GM12865 (cell line): ENCODE data around the gene CPTP.
A peak's percentile ranks its signal among the peaks of the same experiment; 100 is the strongest.

Experiments used
- DNase-seq: peaks from one replicate; pipeline ENCODE4 v3.0.0; 2010; ENCODE audit warnings: low read depth
- H3K4me3 ChIP-seq: 2 replicates; pipeline ENCODE4 v1.5.1; 2011; ENCODE audit warnings: mild to moderate bottlenecking, low read depth, low read length, control low read depth
- TF ChIP-seq, protein P1 (sequence below): IDR thresholded peaks from 2 replicates; pipeline ENCODE4 v1.5.1; 2011; ENCODE audit warnings: low read length, control low read depth, low read depth, inconsistent platforms; ENCODE audit not compliant: insufficient read depth; ENCODE audit errors: missing control alignments

The CPTP gene

DNA sequence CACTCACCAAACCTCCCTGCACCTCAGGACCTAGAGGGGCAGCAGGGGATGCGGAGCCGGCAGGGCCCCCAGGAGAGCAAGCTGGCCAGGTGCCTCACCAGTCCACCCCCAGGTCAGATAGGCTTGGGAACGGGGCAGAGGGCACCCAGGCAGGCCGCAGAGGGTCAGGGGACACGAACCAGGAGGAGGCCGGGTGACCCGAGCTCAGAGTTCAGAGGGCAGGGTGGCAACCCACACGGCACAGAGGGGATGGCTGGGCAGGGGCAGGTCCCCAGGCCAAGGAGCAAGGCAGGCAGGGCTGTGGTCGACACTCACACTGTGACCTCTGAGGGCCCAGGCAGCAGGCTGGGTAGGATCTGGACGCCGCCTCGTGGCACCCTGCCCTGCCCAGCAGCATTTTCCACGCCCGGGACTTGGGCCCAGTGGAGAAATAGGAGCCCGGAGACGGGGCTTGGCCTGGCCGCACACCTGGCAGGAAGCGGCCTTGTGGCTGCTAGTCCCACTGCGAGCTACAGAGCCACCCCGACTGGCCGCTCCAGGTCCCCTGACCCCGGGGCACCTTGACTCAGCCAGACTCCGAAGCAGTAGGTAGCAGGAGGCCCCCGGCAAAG lies 19.3 kb downstream of the CPTP start:
- DNase-seq = no peak
- H3K4me3 ChIP-seq = no peak overlapping the region
- TF ChIP-seq, protein P1, sequence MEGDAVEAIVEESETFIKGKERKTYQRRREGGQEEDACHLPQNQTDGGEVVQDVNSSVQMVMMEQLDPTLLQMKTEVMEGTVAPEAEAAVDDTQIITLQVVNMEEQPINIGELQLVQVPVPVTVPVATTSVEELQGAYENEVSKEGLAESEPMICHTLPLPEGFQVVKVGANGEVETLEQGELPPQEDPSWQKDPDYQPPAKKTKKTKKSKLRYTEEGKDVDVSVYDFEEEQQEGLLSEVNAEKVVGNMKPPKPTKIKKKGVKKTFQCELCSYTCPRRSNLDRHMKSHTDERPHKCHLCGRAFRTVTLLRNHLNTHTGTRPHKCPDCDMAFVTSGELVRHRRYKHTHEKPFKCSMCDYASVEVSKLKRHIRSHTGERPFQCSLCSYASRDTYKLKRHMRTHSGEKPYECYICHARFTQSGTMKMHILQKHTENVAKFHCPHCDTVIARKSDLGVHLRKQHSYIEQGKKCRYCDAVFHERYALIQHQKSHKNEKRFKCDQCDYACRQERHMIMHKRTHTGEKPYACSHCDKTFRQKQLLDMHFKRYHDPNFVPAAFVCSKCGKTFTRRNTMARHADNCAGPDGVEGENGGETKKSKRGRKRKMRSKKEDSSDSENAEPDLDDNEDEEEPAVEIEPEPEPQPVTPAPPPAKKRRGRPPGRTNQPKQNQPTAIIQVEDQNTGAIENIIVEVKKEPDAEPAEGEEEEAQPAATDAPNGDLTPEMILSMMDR = no peak

DNA sequence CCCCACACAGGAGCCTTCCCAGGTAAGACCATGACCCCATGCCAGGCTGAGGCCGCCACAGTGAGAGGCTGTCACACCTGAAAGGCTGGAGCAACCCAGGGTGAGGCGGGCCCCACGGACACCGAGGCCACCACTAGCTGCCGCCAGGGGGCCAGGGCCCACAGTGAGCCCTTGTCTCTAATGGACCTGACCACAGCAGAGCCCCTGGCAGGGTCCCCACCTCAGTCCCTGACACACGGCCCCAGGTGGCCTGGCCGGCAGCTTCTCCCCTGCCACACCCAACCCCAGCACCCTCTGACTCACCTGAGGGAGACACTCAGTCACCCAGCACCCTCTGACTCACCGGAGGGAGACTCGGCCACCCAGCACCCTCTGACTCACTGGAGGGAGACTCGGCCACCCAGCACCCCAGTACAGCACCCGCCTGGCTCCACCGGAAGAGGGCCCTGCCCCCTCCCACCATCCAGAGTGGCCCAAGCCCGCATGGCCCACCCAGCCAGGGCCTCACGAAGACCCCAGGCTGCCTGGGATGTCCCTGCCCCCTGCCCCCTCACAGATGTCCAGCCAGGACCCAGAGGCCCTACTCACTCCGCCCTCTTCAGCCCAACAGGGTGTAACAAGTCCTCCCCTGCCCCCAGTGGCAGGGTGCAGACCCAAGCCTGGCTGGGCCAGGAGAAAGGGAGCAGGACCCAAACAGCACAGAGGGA lies 20.2 kb downstream of the CPTP start:
- DNase-seq = no peak
- H3K4me3 ChIP-seq = no peak overlapping the region
- TF ChIP-seq, protein P1 = peak; percentile 54

DNA sequence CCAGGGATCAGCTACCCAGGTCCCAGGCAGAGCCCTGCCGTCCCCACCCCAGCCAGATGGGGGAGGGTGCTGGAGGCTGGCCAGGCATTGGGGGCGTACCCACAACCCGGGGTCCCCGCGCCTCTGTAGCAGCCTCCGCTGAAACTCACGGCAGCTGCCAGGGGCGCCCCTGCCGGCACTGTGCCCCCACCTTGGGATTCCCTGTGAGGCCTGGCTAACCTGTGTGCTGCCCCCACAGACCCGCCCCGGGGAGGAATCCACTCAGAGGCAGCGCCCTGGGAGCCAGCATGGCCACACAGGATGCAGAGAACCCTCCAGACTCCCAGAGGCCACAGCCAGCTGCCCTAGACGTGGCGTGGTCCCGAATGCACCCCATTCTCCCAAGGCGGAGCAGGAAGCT lies 20.8 kb downstream of the CPTP start:
- DNase-seq = no peak
- no peak overlapping the region for H3K4me3 ChIP-seq
- TF ChIP-seq, protein P1 = no peak

DNA sequence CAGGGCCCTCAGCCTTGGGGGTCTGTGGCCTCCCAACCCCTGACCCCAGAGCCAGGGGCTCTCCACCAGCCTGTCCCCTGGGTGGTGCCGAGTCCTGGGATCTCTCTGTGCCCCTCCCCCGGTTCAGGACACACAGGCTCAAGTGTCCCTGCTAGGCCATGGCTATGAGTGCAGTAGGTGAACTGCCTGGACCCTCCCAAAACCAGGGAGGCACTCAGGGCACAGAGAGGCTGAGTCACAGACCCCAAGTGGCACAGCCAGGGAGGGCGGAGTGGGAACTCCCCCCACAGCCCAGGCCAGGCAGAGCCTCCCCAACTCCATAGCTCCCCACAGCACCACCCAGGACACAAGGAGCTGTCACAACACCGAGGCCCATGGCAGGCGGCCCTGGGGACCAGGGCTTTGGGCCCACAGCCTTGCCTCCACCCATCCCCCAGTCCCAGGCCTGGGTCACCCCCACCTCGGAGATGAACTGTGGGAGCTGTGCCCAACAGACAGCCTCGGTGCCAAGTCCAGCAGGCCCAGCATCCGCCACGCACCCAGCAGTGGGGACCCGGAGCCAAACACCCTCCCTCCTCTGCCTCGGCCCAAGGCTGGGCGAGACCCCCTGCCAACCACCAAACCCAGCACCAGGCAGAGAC lies 21.4 kb downstream of the CPTP start:
- TF ChIP-seq, protein P1 = no peak
- no peak overlapping the region for H3K4me3 ChIP-seq
- DNase-seq = no peak

DNA sequence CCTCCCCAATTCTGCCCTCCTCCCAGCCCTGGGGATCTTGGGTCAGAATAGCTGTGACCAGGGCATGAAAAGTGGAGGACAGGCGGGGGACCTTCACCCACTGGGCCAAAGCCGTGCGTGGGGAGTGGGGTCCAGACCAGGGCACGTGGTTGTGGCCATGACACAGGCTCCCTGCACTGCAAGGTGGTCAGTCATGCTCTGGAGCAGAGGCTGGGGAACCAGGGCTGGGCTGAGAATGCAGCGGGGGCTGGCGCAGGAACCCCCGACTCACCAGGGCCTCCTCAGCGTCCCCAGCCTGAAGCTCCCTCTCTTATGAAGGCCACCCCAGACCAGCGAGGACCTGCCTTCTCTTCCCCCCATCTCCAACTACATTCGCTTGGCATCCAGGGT lies 21.9 kb downstream of the CPTP start:
- TF ChIP-seq, protein P1 = no peak
- DNase-seq = no peak
- H3K4me3 ChIP-seq = no peak overlapping the region

DNA sequence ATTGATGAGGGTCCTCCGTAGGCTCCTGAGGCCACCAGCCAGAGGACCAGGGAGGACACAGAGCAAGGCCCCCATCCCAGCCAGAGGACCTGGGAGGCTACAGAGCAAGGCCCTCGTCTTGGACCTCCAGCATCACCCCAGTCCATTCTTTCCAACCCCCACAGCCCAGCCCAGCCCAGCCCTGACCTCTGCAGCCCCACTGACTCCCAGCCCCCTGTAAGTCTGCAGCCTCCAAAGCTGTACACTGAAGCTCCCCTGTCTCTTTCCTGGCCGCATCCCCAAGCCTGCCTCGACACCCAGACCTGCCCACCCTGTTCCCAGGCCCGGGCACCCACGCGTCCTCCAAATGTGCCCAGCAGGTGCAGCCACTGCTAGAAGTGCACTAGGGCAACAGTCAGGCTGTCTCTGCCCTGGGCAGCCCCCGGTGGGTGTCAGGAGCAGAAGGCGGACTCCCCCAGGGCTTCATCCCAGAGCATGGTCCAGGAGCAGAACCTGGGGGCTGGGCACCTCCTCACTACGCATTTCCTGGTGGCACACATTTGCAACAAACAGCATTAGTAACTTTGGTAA lies 22.5 kb downstream of the CPTP start:
- H3K4me3 ChIP-seq = no peak overlapping the region
- TF ChIP-seq, protein P1 = no peak
- no peak for DNase-seq
